Upper lobe of right lung (tissue), 1 donor: ENCODE data around the gene OR13C8. TPM values are rescaled to one million over a fixed set of nuclear protein-coding genes. Genes with fewer than 3 reads are reported as not detected.

Experiments used
- ATAC-seq: fragments of 200-7000 bp; cut with Tn5 transposase; one replicate; pipeline ENCODE4 v1.9.1; 2020; ENCODE audit warnings: mild to moderate bottlenecking, moderate library complexity
- DNase-seq: peaks from one replicate; pipeline ENCODE4 v3.0.0-alpha.2; 2020
- H3K27ac ChIP-seq: fragments of 200-600 bp; one replicate; pipeline ENCODE4 v1.8.0; 2022
- H3K27me3 ChIP-seq: fragments of 200-600 bp; one replicate; pipeline ENCODE4 v1.8.0; 2022; ENCODE audit warnings: mild to moderate bottlenecking
- H3K36me3 ChIP-seq: fragments of 200-600 bp; one replicate; pipeline ENCODE4 v1.8.0; 2022
- H3K4me1 ChIP-seq: fragments of 200-600 bp; one replicate; pipeline ENCODE4 v1.8.0; 2022
- H3K4me3 ChIP-seq: fragments of 200-600 bp; one replicate; pipeline ENCODE4 v1.8.0; 2022; ENCODE audit warnings: mild to moderate bottlenecking
- H3K9me3 ChIP-seq: fragments of 200-600 bp; one replicate; pipeline ENCODE4 v1.8.0; 2022
- intact Hi-C: fragments of 100-400 bp; cut with DNase I; formaldehyde crosslinking; loops from one replicate; pipeline ENCODE4 v1.11.0; 2022
- total RNA-seq: library from RNA; stranded (reverse); fragmentation: NEBNext Ultra II Directional; extraction: Animal tissue kit (Norgen Biotek cat#: 25700); gene quantifications from one replicate; pipeline ENCODE4 v1.2.1, GENCODE V29; 2021
- TF ChIP-seq, protein P1 (sequence below): fragments of 200-600 bp; IDR thresholded peaks from one replicate; pipeline ENCODE4 v1.8.0; 2022; ENCODE audit warnings: antibody characterized with exemption
- donor health status: DM: no; HTN: yes; CAD: no; lungs with severe emphysema.

OR13C8 gene
- total RNA-seq, 1 donor from 2014 or later, result not detected

DNA sequence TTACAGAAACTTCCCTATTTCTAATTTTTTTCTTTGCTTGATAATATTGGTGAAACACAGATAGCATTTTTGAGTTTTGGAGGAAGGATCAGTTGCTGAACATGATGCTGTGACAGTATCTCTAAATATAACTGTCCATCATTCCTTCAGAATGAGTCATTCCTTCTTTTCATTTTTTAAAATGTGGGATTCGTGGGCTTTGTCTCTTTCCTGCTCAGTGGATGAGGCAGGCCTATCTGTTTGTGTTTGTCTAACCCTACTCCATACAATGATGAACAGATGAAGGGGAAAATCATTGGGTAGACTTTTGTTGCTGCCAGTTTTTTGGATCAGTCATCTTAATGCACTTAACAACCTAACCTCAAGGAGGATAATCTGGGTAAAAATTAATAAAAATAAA is 15.7 kb upstream of the OR13C8 start:
- intact Hi-C loops, result no loop called here
- ATAC-seq (no peak), DNase-seq (no peak)
- Histone ChIP-seq H3K27me3 (no peaks in the 10 kb centered on the region), H3K4me3 (no peak overlapping the region), H3K36me3 (no peaks in the 10 kb centered on the region), H3K27ac (no peak overlapping the region), H3K4me1 (no peaks in the 10 kb centered on the region), H3K9me3 (peaks cover 3% of the 10 kb centered on the region)
- TF ChIP-seq, protein P1, sequence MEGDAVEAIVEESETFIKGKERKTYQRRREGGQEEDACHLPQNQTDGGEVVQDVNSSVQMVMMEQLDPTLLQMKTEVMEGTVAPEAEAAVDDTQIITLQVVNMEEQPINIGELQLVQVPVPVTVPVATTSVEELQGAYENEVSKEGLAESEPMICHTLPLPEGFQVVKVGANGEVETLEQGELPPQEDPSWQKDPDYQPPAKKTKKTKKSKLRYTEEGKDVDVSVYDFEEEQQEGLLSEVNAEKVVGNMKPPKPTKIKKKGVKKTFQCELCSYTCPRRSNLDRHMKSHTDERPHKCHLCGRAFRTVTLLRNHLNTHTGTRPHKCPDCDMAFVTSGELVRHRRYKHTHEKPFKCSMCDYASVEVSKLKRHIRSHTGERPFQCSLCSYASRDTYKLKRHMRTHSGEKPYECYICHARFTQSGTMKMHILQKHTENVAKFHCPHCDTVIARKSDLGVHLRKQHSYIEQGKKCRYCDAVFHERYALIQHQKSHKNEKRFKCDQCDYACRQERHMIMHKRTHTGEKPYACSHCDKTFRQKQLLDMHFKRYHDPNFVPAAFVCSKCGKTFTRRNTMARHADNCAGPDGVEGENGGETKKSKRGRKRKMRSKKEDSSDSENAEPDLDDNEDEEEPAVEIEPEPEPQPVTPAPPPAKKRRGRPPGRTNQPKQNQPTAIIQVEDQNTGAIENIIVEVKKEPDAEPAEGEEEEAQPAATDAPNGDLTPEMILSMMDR, result no peak

DNA sequence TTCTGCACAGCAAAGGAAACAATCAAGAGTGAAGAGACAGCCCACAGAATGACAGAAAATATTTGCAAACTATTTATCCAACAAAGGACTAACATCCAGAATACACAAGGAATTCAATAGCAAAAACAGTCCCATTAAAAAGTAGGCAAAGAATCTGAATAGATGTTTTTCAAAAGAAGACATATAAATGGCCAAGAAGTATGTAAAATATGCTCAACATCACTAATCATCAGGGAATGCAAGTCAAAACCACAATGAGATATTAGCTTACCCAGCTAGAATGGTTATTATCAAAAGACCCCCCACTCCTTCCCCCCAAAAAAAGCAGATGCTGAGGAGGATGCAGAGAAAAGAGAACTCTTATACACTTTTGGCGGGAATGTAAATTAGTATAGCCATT is 13.4 kb upstream of the OR13C8 start:
- Histone ChIP-seq H3K27me3 (no peaks in the 10 kb centered on the region), H3K36me3 (no peaks in the 10 kb centered on the region), H3K4me3 (no peak overlapping the region), H3K4me1 (no peaks in the 10 kb centered on the region), H3K9me3 (peaks cover 3% of the 10 kb centered on the region), H3K27ac (no peak overlapping the region)
- intact Hi-C loops, result no loop called here
- no peak for ATAC-seq
- DNase-seq, result no peak
- TF ChIP-seq, protein P1, result no peak

DNA sequence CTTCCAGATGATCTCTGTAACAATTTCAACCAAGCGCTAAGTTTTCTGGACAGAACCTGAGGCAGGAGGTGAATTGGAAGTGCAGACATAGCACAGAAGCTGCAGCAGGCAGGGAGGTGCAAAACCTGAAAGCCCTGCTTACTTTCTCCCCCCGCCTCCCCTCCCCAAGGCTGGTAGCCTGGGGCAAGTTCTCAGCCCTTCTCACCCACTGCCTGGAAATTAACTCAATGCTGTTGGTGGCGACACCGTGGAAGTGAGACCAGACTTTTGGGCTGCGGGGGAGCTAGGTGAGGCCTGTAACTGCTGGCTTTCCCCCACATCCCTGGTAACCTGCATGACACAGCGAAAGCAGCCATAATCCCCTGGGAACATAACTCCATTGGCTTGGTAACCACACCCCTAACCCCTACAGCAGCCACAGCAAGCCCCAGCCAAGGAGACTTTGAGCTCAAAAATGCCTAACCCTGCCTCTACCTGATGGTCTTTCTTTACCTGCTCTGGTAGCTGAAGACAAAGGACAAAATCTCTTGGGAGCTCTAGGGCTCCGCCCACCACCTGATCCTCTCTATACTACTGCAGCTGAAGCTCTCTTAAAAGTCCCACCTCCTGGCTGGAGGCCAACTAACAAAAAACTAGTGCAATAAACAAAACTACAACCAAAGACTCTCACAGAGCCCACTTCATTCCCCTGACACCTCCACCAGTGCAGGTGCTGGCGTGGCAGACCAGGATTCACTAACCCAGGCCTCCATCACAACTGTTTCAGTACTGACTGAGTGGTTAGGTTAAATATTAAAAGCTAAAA is 11.9 kb upstream of the OR13C8 start:
- peaks cover 3% of the 10 kb centered on the region for H3K9me3 ChIP-seq
- no peaks in the 10 kb centered on the region for H3K27me3 ChIP-seq
- ATAC-seq (no peak), DNase-seq (no peak)
- no peak overlapping the region for H3K27ac ChIP-seq
- intact Hi-C loops, result no loop called here
- H3K4me1 ChIP-seq, result no peaks in the 10 kb centered on the region
- TF ChIP-seq, protein P1, result no peak
- H3K36me3 ChIP-seq, result no peaks in the 10 kb centered on the region
- no peak overlapping the region for H3K4me3 ChIP-seq

DNA sequence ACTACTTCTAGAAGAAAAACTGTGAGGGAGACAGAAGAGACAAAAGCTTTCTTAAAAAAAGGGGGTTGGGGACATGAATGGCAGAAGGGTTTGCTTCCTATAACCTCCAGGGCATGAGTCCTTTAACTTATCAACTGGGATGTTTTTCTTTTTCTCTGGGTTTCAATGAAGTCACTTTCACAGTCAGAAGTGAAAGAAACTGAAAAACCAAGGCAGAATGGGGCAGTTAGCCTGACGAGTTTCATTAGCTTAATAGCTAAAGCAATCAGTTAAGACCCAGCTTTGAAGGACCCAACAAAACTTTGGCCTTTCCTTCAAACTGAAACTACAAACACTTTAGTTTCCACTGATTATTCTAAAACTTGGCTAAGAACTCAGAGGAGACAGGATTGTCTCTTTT is 4.6 kb upstream of the OR13C8 start:
- DNase-seq, result no peak
- Histone ChIP-seq H3K4me3 (no peak overlapping the region), H3K27ac (no peak overlapping the region), H3K36me3 (no peaks in the 10 kb centered on the region), H3K9me3 (no peaks in the 10 kb centered on the region), H3K4me1 (no peaks in the 10 kb centered on the region), H3K27me3 (no peaks in the 10 kb centered on the region)
- ATAC-seq, result no peak
- intact Hi-C loops, result no loop called here
- TF ChIP-seq, protein P1, result no peak

DNA sequence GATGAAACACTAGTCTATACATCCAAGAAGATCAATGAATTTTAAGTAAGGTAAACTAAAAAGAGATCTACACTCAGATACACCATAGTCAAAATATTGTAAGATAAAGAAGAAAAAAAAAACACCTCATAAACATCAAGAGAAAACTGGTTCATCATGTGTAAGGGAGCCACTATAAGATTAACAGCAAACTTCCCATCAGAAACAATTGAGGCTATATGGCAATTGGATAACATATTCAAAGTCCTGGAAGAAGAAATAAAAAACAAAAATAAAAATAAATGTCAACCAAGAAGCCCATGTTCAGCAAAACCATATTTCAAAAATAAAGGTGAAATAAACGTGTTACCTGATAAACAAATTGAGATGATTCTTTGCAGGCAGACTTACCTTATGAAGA is 3.6 kb downstream of the OR13C8 start:
- ATAC-seq (no peak), DNase-seq (no peak)
- no peaks in the 10 kb centered on the region for H3K27me3 ChIP-seq
- no peak overlapping the region for H3K4me3 ChIP-seq
- H3K36me3 ChIP-seq, result no peaks in the 10 kb centered on the region
- TF ChIP-seq, protein P1, result no peak
- H3K9me3 ChIP-seq, result no peaks in the 10 kb centered on the region
- H3K27ac ChIP-seq, result no peak overlapping the region
- no peaks in the 10 kb centered on the region for H3K4me1 ChIP-seq
- intact Hi-C loops, result no loop called here
